HG03469 (cell line): Measurements from ENCODE around the gene ZNF765.
A peak's percentile ranks its signal among the peaks of the same experiment; 100 is the strongest.
"Not testable (repeated sequence)": the region's sequence is repeated elsewhere in the genome, so short reads cannot be mapped to it uniquely, and the experiment has no call there.

Experiments
- ATAC-seq: cut with Tn5 transposase; IDR thresholded peaks from one replicate; pipeline ENCODE4 v1.9.1; 2021; ENCODE audit warnings: mild to moderate bottlenecking, moderate library complexity, moderate number of reproducible peaks; ENCODE audit not compliant: unreplicated experiment

The ZNF765 gene

GRCh38 chr19:53394974-53395839 lies at the start of gene ZNF765:
ZNF765 (plus strand) TSS chr19:53395149; CDS start chr19:53398016, 2,867 bp downstream.
- no peak for ATAC-seq

DNA sequence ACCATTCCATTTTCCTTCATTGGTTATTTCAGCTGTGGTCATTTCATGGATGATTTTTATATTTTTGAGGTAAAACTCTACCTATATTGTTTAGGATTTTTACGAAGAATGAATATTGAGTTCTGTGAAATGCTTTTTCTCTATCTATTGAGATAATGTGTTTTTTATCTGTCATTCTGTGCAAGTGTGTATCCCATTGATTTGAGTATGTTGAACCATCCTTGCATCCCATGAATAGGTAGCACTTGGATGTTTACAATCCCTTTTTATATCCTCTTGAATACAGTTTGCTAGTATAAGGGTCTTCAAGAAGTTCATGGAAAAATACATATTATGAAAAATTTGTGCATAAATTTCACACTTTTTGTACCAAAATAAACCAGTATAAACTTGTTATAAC lies 39.2 kb upstream of the ZNF765 start:
- no peak for ATAC-seq

DNA sequence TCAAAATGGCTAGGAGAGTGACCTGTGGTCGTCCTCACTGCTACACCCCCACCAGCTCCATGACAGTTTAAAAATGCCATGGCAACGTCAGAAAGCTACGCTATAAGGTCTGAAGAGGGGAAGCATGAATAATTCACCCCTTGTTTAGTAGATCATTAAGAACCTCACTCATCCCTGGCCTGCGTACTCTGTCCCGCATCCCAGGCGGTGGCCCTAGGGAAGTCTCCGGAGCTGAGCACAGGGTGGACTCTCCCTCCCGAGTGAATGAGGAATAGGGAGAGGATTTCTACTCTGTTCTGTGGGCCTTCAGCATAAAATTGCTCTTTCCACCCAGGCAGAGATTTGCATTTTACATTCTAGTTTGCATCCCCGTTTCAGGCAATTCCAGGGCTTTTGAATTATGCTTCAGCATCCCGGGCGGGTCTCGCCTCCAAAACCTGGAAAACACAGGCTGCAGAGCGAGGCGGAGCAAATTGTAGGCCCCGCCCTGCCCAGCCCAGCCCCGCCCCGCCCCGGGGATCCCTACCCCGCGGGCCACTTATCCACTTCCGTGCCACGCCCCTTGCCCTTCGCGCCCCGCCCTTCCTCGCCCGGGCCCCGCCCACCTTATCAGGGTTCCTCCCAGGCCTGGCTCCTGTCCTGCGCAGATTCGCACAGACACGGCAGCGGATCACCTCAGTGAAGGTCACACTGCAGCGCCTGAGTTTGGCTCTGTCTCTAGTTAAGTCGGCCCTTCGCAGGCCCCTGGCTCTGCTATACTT lies 36.9 kb upstream of the ZNF765 start:
- no peak for ATAC-seq

GRCh38 chr19:53360056-53360455 lies 34.9 kb upstream of the ZNF765 start:
- ATAC-seq: not testable (repeated sequence)

DNA sequence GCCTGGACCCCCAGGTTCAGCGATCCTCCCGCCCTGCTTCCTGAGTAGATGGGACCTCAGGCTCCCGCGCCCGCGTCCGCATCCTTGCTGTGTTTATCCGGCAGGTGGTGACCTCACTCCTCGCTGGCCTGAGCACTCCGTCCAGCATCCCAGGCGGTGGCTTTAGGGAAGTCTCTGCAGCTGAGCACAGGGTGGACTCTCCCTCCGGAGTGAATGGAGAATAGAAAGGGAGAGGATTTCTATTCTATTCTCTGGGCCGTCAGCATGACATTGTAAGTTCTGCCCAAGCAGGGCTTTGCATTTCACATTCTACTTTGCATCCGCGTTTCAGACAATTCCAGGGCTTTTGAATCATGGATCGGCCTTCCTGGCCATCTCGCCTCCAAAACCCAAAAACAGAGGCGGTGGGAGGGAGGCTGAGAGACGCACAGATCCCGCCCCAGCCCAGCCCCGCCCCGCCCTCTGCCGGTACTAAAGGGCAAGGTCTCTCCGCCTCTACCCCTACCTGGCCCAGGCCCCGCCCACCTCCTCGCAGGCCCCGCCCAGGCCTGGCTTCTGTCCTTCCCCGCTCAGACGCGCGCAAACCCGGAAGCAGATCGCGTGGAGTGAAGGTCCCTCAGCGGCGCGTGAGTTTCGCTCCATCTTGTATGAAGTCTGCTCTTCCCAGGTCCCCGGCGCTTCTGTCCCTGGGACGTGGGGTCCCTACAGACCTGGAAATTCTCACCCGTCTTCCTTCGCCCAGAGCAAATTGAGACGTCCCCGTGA lies 29.6 kb upstream of the ZNF765 start, which contains the start of gene ZNF525:
Gene ZNF525 (plus strand): TSS at position 572 of the 765 bp plus-strand sequence. CDS start 6,577 bp downstream, outside the sequence.
- ATAC-seq: peak; percentile 60

DNA sequence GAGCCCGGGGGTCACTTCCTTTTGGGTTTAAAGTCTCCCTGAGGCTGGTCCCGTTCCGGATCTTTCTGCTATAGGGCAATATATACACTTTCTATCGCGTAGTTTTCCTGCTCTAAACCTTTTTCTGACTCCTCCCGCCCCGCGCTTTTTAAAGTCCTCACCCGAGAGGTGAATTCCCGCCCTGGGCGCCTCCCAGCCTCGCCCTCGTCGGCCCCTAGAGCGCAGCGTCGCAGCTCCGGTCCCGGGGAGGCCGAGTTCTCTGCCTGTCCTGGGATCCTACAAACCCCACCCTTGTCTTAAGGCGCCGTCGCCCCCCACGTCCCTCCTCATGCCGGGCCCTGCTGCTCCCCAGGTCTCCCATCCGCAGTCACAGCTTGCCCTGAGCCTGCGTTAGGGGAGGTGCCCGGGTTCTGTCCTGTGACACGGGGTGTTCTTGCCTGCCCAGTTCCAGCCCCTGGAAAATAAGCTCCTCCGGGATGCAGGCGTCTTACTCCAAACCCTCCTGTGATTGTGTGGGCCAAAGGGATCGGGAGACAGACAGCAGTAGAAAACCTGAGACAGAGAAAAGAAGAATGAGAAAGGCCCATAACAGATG lies 29.0 kb upstream of the ZNF765 start:
- no peak for ATAC-seq

DNA sequence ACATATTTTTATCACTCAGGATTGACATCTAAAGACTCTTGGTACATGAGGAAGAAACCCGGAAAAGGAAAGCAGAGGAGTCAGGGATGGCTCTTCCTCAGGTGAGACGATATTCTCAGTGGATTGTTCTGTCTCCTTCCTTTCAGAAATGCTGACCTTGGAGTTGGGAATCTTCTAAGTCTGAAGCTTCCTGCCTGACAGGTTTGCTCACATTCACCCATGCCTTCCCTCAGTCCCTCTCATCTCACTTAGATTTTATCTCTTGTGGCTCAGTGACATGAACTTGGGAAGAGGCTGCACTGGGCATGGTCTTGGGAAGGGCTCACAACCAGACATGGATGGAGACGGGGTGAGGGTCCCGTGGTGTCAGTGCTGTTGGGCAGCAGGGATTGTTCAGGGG lies 22.8 kb upstream of the ZNF765 start:
- no peak for ATAC-seq

GRCh38 chr19:53374288-53374687 lies 20.7 kb upstream of the ZNF765 start:
- ATAC-seq: no peak

- no peak for ATAC-seq
These were observed 20.2 kb upstream of the ZNF765 start for GRCh38 chr19:53374743-53375142.

DNA sequence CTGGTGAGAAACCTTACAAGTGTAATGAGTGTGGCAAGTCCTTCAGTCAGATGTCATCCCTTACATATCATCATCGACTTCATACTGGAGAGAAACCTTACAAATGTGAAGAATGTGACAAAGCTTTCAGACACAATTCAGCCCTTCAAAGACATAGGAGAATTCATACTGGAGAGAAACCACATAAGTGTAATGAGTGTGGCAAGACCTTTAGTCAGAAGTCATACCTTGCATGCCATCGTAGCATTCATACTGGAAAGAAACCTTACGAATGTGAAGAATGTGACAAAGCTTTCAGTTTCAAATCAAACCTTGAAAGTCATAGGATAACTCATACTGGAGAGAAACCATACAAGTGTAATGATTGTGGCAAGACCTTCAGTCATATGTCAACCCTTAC lies 13.6 kb upstream of the ZNF765 start:
- no peak for ATAC-seq

- ATAC-seq: no peak
These were observed 6.8 kb upstream of the ZNF765 start for GRCh38 chr19:53388168-53388567.

DNA sequence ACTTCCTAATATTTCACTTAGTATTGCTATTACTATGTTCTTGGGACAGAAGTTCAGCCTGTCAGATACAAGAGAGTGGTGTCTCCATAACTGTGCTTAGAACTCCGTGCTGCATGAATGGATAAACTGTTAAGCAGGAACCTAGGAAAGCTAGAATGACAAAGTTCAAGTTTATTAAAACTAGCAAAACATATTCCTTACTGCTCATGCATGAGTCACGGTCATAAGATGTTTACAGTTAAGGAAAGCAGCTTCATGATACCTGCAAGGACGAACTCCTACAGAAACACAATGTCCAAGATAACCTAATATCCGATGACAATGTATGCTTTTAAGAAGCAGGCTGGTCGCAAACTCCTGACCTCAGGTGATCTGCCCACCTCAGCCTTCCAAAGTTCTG lies 6.0 kb upstream of the ZNF765 start:
- no peak for ATAC-seq

DNA sequence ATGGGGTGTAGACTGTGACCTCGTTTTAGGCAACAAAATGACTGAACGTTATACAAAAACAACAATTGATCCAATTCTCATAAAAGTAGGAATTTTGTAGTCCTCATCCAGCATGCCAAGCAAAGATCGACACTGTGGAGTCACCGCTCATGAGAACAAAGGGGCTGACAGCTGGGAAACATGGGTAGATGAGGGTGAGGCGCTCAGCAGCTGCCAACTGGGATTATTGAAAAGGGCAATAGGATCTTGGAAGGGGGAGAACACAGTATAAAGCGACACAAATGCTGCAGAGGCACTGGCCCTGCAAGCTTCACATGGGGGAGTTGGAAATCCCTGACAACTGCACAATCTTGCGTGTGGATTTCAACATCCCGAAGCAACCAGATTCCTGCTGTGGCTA lies 5.4 kb upstream of the ZNF765 start:
- no peak for ATAC-seq

- no peak for ATAC-seq
These were observed 5.0 kb upstream of the ZNF765 start for GRCh38 chr19:53389978-53390377.

GRCh38 chr19:53394522-53394973 lies 401 bp upstream of the ZNF765 start:
- no peak for ATAC-seq

DNA sequence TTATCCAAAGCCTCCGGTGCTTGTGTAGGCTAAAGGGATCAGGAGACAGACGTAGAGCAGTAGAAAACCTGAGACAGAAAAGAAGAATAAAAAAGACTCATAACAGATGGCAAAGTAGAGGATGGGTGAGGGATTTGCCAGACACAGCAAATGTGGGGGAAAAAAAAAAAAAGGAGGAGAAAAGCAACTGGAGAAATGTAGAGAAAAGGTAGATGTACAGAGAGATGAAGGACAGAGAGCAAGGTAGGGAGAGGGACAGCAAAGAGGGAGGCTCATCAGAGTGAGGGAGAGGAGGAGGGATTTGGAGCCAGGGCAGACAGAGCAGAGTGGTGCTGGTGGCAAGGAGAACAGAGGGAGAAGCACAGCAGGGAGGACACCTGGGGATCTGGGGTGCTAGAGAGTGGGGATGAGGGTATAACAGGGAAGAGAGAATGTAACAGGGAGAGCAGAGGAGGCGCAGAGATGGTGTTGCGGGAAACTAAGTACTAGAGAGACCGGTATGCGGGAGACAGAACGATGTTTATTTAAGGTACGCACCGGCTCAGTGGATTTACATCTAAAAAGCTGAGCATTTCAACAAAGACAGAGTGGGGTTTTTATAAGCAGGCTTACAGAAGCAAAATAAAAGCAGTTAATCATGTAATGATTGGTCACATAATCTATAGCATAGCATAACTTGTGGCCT lies 1.0 kb downstream of the ZNF765 start:
- not testable (repeated sequence) for ATAC-seq

GRCh38 chr19:53396525-53396868 lies 1.5 kb downstream of the ZNF765 start:
- no peak for ATAC-seq

- not testable (repeated sequence) for ATAC-seq
These were observed 3.0 kb downstream of the ZNF765 start for GRCh38 chr19:53397918-53398317.

GRCh38 chr19:53409505-53410204 lies 14.7 kb downstream of the ZNF765 start:
- no peak for ATAC-seq
